Thymus (tissue), 11 donors: ENCODE measurements around the gene PHC2. TPM values are rescaled to one million over a fixed set of nuclear protein-coding genes. Genes with fewer than 3 reads are reported as not detected.

Source experiments
- DNase-seq, 9 donors: peaks; one replicate each; pipeline ENCODE4 v3.0.0-alpha.2; 2013; ENCODE audit warnings: low spot score in 9 of 9, low read depth in 6 of 9, missing footprints in 1 of 9
- H3K27ac ChIP-seq, 2 donors: one replicate each; pipeline ENCODE4 v1.5.1; 2013; ENCODE audit warnings: control low read depth in 1 of 2, low read depth in 1 of 2, low read length in 1 of 2, mild to moderate bottlenecking in 1 of 2, moderate library complexity in 1 of 2
- H3K27me3 ChIP-seq, 2 donors: one replicate each; pipeline ENCODE4 v1.5.1; 2013; ENCODE audit warnings: low read length in 1 of 2; ENCODE audit not compliant: control insufficient read depth in 2 of 2, insufficient read depth in 1 of 2
- H3K36me3 ChIP-seq, 2 donors: one replicate each; pipeline ENCODE4 v1.5.1; 2013; ENCODE audit warnings: low read length in 1 of 2, mild to moderate bottlenecking in 1 of 2, moderate library complexity in 1 of 2; ENCODE audit not compliant: control insufficient read depth in 2 of 2, insufficient read depth in 2 of 2
- H3K4me1 ChIP-seq, 2 donors: one replicate each; pipeline ENCODE4 v1.5.1; 2013; ENCODE audit warnings: low read length in 2 of 2; ENCODE audit not compliant: control insufficient read depth in 2 of 2, insufficient read depth in 2 of 2
- H3K4me3 ChIP-seq, 2 donors: one replicate each; pipeline ENCODE4 v1.5.1; 2013; ENCODE audit warnings: low read length in 2 of 2, control low read depth in 1 of 2, mild to moderate bottlenecking in 1 of 2
- H3K9me3 ChIP-seq, 2 donors: one replicate each; pipeline ENCODE4 v1.5.1; 2013; ENCODE audit warnings: low read length in 1 of 2, mild to moderate bottlenecking in 1 of 2; ENCODE audit not compliant: control insufficient read depth in 2 of 2, insufficient read depth in 1 of 2
- WGBS: extraction: QIAGEN DNeasy Blood & Tissue Kit; methylation state at CpG from one replicate; pipeline ENCODE4 v1.1.7; 2013; 5-methylcytosine and 5-hydroxymethylcytosine counted together
- polyA plus RNA-seq: library from polyadenylated mRNA; stranded (reverse); fragments of 200-250 nt; gene quantifications from one replicate; pipeline ENCODE4 v1.2.3, GENCODE V29; 2013
- total RNA-seq: library from RNA; stranded (reverse); fragments of 120-200 nt; gene quantifications from one replicate; pipeline ENCODE4 v1.2.4, GENCODE V29; 2013
- donor health status: healthy.

Gene PHC2
- total and polyA plus RNA-seq, 2 donors: 35.0 to 79.0 TPM

- no peak for DNase-seq
- Histone ChIP-seq H3K4me3 (no peak overlapping the region), H3K4me1 (peaks cover 0 to 4% of the 10 kb centered on the region in 2 donors), H3K9me3 (no peaks in the 10 kb centered on the region), H3K27ac (no peak overlapping the region), H3K27me3 (no peaks in the 10 kb centered on the region), H3K36me3 (no peaks in the 10 kb centered on the region)
- 97% methylated on average over 12 of the region's 12 CpGs for WGBS
Observed at GRCh38 chr1:33372162-33372561, 58.7 kb downstream of the PHC2 start.

- DNase-seq: no peak
- no peaks in the 10 kb centered on the region for H3K36me3 ChIP-seq
- H3K9me3 ChIP-seq: no peaks in the 10 kb centered on the region
- no peaks in the 10 kb centered on the region for H3K27me3 ChIP-seq
- no peak overlapping the region for H3K4me3 ChIP-seq
- peaks cover 0 to 2% of the 10 kb centered on the region in 2 donors for H3K4me1 ChIP-seq
- H3K27ac ChIP-seq: no peak overlapping the region
- 92% methylated on average over 9 of the region's 9 CpGs for WGBS
Observed at GRCh38 chr1:33371334-33371733, 59.6 kb downstream of the PHC2 start.

- peaks cover 0 to 2% of the 10 kb centered on the region in 2 donors for H3K4me1 ChIP-seq
- no peak for DNase-seq
- 95% methylated on average over 5 of the region's 5 CpGs for WGBS
- no peak overlapping the region for H3K27ac ChIP-seq
- no peak overlapping the region for H3K4me3 ChIP-seq
- H3K36me3 ChIP-seq: no peaks in the 10 kb centered on the region
- H3K9me3 ChIP-seq: no peaks in the 10 kb centered on the region
- H3K27me3 ChIP-seq: no peaks in the 10 kb centered on the region
Observed at GRCh38 chr1:33370827-33371226, 60.1 kb downstream of the PHC2 start.

GRCh38 chr1:33370301-33370700 lies 60.6 kb downstream of the PHC2 start:
- WGBS: 92% methylated on average over 4 of the region's 4 CpGs
- H3K4me1 ChIP-seq: peaks cover 0 to 7% of the 10 kb centered on the region in 2 donors
- H3K9me3 ChIP-seq: no peaks in the 10 kb centered on the region
- no peaks in the 10 kb centered on the region for H3K27me3 ChIP-seq
- no peaks in the 10 kb centered on the region for H3K36me3 ChIP-seq
- no peak for DNase-seq
- no peak overlapping the region for H3K4me3 ChIP-seq
- H3K27ac ChIP-seq: no peak overlapping the region

- no peak for DNase-seq
- WGBS: 99% methylated on average over 2 of the region's 2 CpGs
- peaks cover 0 to 12% of the 10 kb centered on the region in 2 donors for H3K4me1 ChIP-seq
- no peak overlapping the region for H3K27ac ChIP-seq
- no peaks in the 10 kb centered on the region for H3K36me3 ChIP-seq
- no peak overlapping the region for H3K4me3 ChIP-seq
- no peaks in the 10 kb centered on the region for H3K27me3 ChIP-seq
- no peaks in the 10 kb centered on the region for H3K9me3 ChIP-seq
Observed at GRCh38 chr1:33369764-33370163, 61.1 kb downstream of the PHC2 start.

- DNase-seq: no peak
- no peaks in the 10 kb centered on the region for H3K9me3 ChIP-seq
- peaks cover under 1 to 19% of the 10 kb centered on the region in 2 donors for H3K4me1 ChIP-seq
- 95% methylated on average over 9 of the region's 9 CpGs for WGBS
- H3K36me3 ChIP-seq: no peaks in the 10 kb centered on the region
- no peak overlapping the region for H3K4me3 ChIP-seq
- no peak overlapping the region for H3K27ac ChIP-seq
- no peaks in the 10 kb centered on the region for H3K27me3 ChIP-seq
Observed at GRCh38 chr1:33369081-33369480, 61.8 kb downstream of the PHC2 start.

- Histone ChIP-seq H3K9me3 (no peaks in the 10 kb centered on the region), H3K27ac (no peak overlapping the region), H3K4me1 (peaks cover 2 to 25% of the 10 kb centered on the region in 2 donors), H3K27me3 (no peaks in the 10 kb centered on the region), H3K4me3 (no peak overlapping the region), H3K36me3 (no peaks in the 10 kb centered on the region)
- DNase-seq: no peak
- WGBS: 95% methylated on average over 15 of the region's 15 CpGs
Observed at GRCh38 chr1:33368431-33368830, 62.5 kb downstream of the PHC2 start.

- Histone ChIP-seq H3K9me3 (no peaks in the 10 kb centered on the region), H3K4me1 (peaks cover 2 to 32% of the 10 kb centered on the region in 2 donors), H3K36me3 (no peaks in the 10 kb centered on the region), H3K27me3 (no peaks in the 10 kb centered on the region), H3K27ac (no peak overlapping the region), H3K4me3 (no peak overlapping the region)
- WGBS: 46% methylated on average over 23 of the region's 23 CpGs
- DNase-seq: peak in 7 of 9 donors; percentile 58 to 86 (median 80)
Observed at GRCh38 chr1:33367485-33368405, 63.1 kb downstream of the PHC2 start.

- WGBS: 90% methylated on average over 14 of the region's 14 CpGs
- Histone ChIP-seq H3K27me3 (no peaks in the 10 kb centered on the region), H3K4me1 (peaks cover 2 to 40% of the 10 kb centered on the region in 2 donors), H3K9me3 (no peaks in the 10 kb centered on the region), H3K4me3 (no peak overlapping the region), H3K27ac (no peak overlapping the region), H3K36me3 (no peaks in the 10 kb centered on the region)
- no peak for DNase-seq
Observed at GRCh38 chr1:33366762-33367484, 64.0 kb downstream of the PHC2 start.
